GM23338 (cell line): ENCODE results near the gene SNTG2.

Source experiments
- CREB1 ChIP-seq: fragments of 250-450 bp; sonication (Bioruptor Pico); IDR thresholded peaks from 2 replicates; pipeline ENCODE4 v1.5.0; 2020; ENCODE audit warnings: low read depth, mild to moderate bottlenecking, moderate library complexity
- TF ChIP-seq, protein P1 (sequence below): IDR thresholded peaks from 2 replicates; pipeline ENCODE4 v1.6.1; 2016; ENCODE audit warnings: antibody characterized with exemption
- TF ChIP-seq, protein P2 (sequence below), 2 experiments: fragments of 200-600 bp in 1 of 2; sonication (generic) in 1 of 2; conservative IDR thresholded peaks; 2 replicates each; pipeline versions ENCODE4 v1.5.1 to v1.6.1; 2016 to 2017; ENCODE audit warnings: antibody characterized with exemption in 2 of 2, low read depth in 2 of 2, mild to moderate bottlenecking in 2 of 2, moderate library complexity in 1 of 2
- TF ChIP-seq, protein P3 (sequence below): IDR thresholded peaks from one replicate; pipeline ENCODE4 v1.6.1; 2018; ENCODE audit warnings: antibody characterized with exemption; ENCODE audit not compliant: unreplicated experiment

DNA sequence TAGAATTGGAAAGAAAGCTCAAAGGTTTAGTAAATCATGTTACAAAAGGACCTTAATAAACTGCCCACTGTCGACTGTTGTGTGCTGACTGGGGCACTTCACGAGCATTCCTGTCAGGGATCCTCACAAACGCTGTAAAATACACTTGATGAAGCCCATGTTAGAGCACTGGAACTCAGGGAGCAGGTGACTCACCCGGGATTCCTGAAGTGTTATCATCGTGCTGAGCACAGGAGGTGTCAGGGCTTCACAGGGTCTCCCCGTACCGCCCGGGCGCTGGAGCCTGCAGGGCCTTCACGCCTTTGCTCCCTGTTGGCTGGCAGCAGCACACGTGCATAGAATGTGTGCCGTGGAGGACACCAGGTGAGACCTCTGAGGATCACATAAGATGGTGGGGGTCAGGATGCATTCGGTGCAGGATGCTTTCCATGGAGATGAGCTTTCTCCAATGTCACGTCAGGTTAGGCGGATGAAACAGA, 187.3 kb downstream of the SNTG2 start:
- TF ChIP-seq, protein P1, sequence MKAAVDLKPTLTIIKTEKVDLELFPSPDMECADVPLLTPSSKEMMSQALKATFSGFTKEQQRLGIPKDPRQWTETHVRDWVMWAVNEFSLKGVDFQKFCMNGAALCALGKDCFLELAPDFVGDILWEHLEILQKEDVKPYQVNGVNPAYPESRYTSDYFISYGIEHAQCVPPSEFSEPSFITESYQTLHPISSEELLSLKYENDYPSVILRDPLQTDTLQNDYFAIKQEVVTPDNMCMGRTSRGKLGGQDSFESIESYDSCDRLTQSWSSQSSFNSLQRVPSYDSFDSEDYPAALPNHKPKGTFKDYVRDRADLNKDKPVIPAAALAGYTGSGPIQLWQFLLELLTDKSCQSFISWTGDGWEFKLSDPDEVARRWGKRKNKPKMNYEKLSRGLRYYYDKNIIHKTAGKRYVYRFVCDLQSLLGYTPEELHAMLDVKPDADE = no peak
- TF ChIP-seq, protein P2, sequence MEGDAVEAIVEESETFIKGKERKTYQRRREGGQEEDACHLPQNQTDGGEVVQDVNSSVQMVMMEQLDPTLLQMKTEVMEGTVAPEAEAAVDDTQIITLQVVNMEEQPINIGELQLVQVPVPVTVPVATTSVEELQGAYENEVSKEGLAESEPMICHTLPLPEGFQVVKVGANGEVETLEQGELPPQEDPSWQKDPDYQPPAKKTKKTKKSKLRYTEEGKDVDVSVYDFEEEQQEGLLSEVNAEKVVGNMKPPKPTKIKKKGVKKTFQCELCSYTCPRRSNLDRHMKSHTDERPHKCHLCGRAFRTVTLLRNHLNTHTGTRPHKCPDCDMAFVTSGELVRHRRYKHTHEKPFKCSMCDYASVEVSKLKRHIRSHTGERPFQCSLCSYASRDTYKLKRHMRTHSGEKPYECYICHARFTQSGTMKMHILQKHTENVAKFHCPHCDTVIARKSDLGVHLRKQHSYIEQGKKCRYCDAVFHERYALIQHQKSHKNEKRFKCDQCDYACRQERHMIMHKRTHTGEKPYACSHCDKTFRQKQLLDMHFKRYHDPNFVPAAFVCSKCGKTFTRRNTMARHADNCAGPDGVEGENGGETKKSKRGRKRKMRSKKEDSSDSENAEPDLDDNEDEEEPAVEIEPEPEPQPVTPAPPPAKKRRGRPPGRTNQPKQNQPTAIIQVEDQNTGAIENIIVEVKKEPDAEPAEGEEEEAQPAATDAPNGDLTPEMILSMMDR (conservative IDR thresholded peaks at IDR 0.05; ENCODE audit: low read depth in 2 of 2) = no peak
- TF ChIP-seq, protein P3, sequence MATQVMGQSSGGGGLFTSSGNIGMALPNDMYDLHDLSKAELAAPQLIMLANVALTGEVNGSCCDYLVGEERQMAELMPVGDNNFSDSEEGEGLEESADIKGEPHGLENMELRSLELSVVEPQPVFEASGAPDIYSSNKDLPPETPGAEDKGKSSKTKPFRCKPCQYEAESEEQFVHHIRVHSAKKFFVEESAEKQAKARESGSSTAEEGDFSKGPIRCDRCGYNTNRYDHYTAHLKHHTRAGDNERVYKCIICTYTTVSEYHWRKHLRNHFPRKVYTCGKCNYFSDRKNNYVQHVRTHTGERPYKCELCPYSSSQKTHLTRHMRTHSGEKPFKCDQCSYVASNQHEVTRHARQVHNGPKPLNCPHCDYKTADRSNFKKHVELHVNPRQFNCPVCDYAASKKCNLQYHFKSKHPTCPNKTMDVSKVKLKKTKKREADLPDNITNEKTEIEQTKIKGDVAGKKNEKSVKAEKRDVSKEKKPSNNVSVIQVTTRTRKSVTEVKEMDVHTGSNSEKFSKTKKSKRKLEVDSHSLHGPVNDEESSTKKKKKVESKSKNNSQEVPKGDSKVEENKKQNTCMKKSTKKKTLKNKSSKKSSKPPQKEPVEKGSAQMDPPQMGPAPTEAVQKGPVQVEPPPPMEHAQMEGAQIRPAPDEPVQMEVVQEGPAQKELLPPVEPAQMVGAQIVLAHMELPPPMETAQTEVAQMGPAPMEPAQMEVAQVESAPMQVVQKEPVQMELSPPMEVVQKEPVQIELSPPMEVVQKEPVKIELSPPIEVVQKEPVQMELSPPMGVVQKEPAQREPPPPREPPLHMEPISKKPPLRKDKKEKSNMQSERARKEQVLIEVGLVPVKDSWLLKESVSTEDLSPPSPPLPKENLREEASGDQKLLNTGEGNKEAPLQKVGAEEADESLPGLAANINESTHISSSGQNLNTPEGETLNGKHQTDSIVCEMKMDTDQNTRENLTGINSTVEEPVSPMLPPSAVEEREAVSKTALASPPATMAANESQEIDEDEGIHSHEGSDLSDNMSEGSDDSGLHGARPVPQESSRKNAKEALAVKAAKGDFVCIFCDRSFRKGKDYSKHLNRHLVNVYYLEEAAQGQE = no peak
- no peak for TF ChIP-seq CREB1 (CRISPR knock-in tag)
